ENCODE results near the gene BIRC5. TPM values are rescaled to one million over a fixed set of nuclear protein-coding genes. Genes with fewer than 3 reads are reported as not detected.

Gene BIRC5
- total and polyA plus RNA-seq, 12 donors = 0.13 to 7.6 (median 0.61) TPM; not detected in 2

DNA sequence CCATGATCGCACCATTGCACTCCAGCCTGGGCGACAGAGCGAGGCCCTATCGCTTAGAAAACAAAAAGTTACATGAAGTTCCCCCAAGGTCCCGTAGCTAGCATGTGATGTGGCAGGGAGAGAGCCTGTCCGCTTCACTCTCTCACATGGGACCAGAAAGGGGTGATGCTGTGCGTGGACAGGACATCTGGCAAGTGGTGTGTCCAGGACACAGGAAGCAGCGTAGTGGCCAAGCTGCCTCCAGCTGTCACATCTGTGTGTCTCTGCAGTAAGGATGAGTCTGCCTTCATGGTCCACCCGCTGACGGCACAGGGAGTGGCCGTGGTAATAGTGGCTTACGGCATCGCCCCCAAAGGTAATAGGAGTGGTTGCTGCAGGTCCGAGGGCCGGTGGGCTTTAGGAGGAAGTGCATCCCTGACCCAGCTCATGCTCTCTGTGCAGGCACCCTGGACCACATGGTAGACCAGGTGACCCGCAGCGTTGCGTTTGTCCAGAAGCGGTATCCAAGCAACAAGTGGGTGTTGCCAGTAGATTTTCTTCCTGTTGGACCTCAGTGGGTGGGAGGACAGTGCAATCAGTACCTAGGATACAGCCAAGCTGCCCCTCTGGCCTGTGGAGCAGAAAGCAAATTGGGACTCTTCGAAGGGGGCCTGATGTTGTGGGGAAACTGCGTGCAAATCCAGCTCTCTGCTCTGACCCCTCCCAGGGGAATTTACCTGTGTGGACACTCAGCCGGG, 9.5 kb upstream of the BIRC5 start:
- Histone ChIP-seq H3K36me3 (peaks cover 0 to 43% (median 0%) of the 10 kb centered on the region in 9 donors), H3K4me1 (peaks cover 0 to 10% (median 0%) of the 10 kb centered on the region in 9 donors), H3K9me3 (no peaks in the 10 kb centered on the region), H3K27ac (no peak overlapping the region), H3K4me3 (no peak overlapping the region), H3K27me3 (no peaks in the 10 kb centered on the region)
- TF ChIP-seq, protein P1, sequence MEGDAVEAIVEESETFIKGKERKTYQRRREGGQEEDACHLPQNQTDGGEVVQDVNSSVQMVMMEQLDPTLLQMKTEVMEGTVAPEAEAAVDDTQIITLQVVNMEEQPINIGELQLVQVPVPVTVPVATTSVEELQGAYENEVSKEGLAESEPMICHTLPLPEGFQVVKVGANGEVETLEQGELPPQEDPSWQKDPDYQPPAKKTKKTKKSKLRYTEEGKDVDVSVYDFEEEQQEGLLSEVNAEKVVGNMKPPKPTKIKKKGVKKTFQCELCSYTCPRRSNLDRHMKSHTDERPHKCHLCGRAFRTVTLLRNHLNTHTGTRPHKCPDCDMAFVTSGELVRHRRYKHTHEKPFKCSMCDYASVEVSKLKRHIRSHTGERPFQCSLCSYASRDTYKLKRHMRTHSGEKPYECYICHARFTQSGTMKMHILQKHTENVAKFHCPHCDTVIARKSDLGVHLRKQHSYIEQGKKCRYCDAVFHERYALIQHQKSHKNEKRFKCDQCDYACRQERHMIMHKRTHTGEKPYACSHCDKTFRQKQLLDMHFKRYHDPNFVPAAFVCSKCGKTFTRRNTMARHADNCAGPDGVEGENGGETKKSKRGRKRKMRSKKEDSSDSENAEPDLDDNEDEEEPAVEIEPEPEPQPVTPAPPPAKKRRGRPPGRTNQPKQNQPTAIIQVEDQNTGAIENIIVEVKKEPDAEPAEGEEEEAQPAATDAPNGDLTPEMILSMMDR (IDR thresholded peaks at IDR 0.05) = no peak
- intact Hi-C loops (cut with DNase I) = no loop called here
- 91 to 92% methylated on average over 22 of the region's 22 CpGs for WGBS, 2 donors
- DNase-seq (no peak), ATAC-seq (peak in 2 of 8 donors; percentile 9 to 12)

DNA sequence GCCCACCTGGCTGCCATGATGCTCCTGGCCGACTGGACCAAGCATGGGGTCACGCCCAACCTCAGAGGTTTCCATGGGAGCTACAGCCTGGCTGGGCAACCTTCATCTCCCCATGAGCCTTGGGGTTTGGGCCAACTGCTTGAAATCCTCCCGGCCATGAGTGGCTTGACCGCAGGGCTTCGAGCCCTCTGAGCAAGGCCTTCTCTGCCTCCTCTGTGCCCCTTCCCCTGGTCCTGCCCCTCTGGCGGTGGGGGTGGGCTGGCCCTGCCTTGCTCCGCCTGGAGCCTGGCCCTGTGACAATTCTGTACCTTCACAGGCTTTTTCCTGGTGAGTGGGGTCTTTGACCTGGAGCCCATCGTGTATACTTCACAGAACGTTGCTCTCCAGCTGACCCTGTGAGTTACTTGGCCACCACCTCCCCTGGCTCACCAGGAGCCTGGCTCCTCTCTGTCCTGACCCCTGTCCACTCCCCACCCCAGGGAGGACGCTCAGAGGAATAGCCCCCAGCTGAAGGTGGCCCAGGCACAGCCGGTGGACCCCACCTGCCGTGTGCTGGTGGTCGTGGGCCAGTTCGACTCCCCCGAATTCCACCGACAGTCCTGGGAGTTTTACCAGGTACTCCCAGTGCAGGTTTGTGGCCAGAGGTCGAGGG, 8.8 kb upstream of the BIRC5 start:
- peaks cover 0 to 43% (median 0%) of the 10 kb centered on the region in 9 donors for H3K36me3 ChIP-seq
- no peaks in the 10 kb centered on the region for H3K27me3 ChIP-seq
- DNase-seq (no peak), ATAC-seq (peak in 2 of 8 donors; percentile 15 to 25)
- no peak overlapping the region for H3K4me3 ChIP-seq
- WGBS, 2 donors = 90 to 93% methylated on average over 17 of the region's 17 CpGs
- H3K27ac ChIP-seq = no peak overlapping the region
- peaks cover 0 to 10% (median 0%) of the 10 kb centered on the region in 9 donors for H3K4me1 ChIP-seq
- no peaks in the 10 kb centered on the region for H3K9me3 ChIP-seq
- intact Hi-C loops (cut with DNase I) = no loop called here
- TF ChIP-seq, protein P1 (IDR thresholded peaks at IDR 0.05) = no peak

DNA sequence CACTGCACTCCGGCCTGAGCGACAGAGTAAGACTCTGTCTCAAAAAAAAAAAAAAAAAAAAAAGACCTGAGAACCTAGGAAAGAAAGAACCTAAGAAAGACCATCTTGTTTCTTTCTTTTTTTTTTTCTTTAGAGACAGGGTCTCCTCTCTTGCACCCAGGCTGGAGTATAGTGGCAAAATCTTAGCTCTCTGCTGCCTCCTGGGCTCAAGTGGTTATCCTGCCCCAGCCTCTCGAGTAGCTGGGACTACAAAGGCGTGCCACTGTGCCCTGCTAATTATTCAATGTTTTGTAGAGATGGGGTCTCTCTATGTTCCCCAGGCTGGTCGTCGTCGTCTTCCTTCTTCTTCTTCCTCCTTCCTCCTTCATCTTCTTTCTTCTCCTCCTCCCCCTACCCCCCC, 7.8 kb upstream of the BIRC5 start:
- no peaks in the 10 kb centered on the region for H3K27me3 ChIP-seq
- WGBS, 2 donors = 74 to 75% methylated on average over 7 of the region's 7 CpGs
- no peak overlapping the region for H3K4me3 ChIP-seq
- H3K27ac ChIP-seq = peak overlapping the region in 3 of 10 donors; percentile 22 to 51 (median 35)
- intact Hi-C loops (cut with DNase I) = no loop called here
- ATAC-seq (peak in 1 of 8 donors; percentile 6), DNase-seq (no peak)
- peaks cover 0 to 43% (median 0%) of the 10 kb centered on the region in 9 donors for H3K36me3 ChIP-seq
- H3K9me3 ChIP-seq = no peaks in the 10 kb centered on the region
- TF ChIP-seq, protein P1 (IDR thresholded peaks at IDR 0.05) = no peak
- H3K4me1 ChIP-seq = peaks cover 0 to 10% (median 0%) of the 10 kb centered on the region in 9 donors

DNA sequence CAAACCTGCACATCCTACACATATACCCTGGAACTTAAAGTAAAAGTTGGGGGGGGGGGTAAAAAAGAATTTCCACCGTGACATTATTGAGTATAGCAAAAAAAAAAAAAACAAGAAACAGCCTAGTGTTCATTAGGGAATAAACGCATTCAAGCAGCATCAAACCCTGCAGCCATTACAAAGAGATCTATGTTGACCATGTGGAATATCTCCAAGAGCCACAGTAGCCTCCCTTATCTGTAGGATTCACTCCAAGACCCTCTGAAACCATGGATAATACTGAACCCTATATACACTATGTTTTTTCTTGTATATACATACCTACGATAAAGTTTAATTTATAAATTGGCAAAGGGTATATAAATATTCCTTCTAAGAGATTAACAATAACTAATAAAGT, 5.6 kb upstream of the BIRC5 start:
- Histone ChIP-seq H3K4me3 (no peak overlapping the region), H3K4me1 (peaks cover 0 to 8% (median 0%) of the 10 kb centered on the region in 9 donors), H3K9me3 (no peaks in the 10 kb centered on the region), H3K36me3 (peaks cover 0 to 26% (median 0%) of the 10 kb centered on the region in 9 donors), H3K27ac (no peak overlapping the region), H3K27me3 (no peaks in the 10 kb centered on the region)
- DNase-seq (no peak), ATAC-seq (no peak)
- 83 to 85% methylated on average over 3 of the region's 3 CpGs for WGBS, 2 donors
- TF ChIP-seq, protein P1 (IDR thresholded peaks at IDR 0.05) = no peak
- intact Hi-C loops (cut with DNase I) = no loop called here
